PC-3 (cell line): ENCODE data around the gene IRAG1. TPM values are rescaled to one million over a fixed set of nuclear protein-coding genes. Genes with fewer than 3 reads are reported as not detected.

ENCODE experiments used
- ATAC-seq: fragments of 200-7000 bp; cut with Tn5 transposase; 2 replicates; pipeline ENCODE4 v1.9.1; 2020; ENCODE audit warnings: mild to moderate bottlenecking, moderate library complexity
- BruUV-seq: library from RNA; stranded (reverse); fragments of 400-500 nt; replicated peaks from 2 replicates; lab custom pipeline; 2021; lab: Mats Ljungman, UMichigan
- CTCF ChIA-PET: fragments of 300-600 bp; sonication (Branson Sonifier 250); formaldehyde crosslinking; loops from one replicate; lab custom pipeline; 2022; ENCODE audit warnings: antibody characterized with exemption; lab: Charles Lee
- POLR2A ChIA-PET: fragments of 300-600 bp; sonication (Branson Sonifier 250); formaldehyde crosslinking; loops from one replicate; lab custom pipeline; 2022; ENCODE audit warnings: antibody characterized with exemption; ENCODE audit not compliant: unreplicated experiment; lab: Charles Lee
- DNase-seq: peaks from one replicate; pipeline ENCODE4 v3.0.0-alpha.2; 2015
- H2AFZ ChIP-seq: fragments of 300-600 bp; sonication (generic); 2 replicates; pipeline ENCODE4 v1.6.0; 2016; ENCODE audit warnings: antibody characterized with exemption, low read length
- H3F3A ChIP-seq: fragments of 300-600 bp; sonication (generic); one replicate; pipeline ENCODE4 v1.6.0; 2017; ENCODE audit warnings: antibody characterized with exemption, low read length, control low read depth, mild to moderate bottlenecking; ENCODE audit not compliant: unreplicated experiment
- H3K27ac ChIP-seq: fragments of 300-600 bp; sonication (generic); 2 replicates; pipeline ENCODE4 v1.5.1; 2016; ENCODE audit warnings: mild to moderate bottlenecking, low read length
- H3K27me3 ChIP-seq: fragments of 300-600 bp; sonication (generic); 2 replicates; pipeline ENCODE4 v1.6.1; 2016; ENCODE audit warnings: low read length, mixed read lengths
- H3K36me3 ChIP-seq: fragments of 300-600 bp; sonication (generic); 2 replicates; pipeline ENCODE4 v1.6.1; 2016; ENCODE audit warnings: low read depth, mixed run types, low read length, mixed read lengths
- H3K4me1 ChIP-seq: fragments of 300-600 bp; sonication (generic); 2 replicates; pipeline ENCODE4 v1.5.1; 2016; ENCODE audit warnings: low read length; ENCODE audit not compliant: insufficient read depth
- H3K4me2 ChIP-seq: fragments of 300-600 bp; sonication (generic); 2 replicates; pipeline ENCODE4 v1.6.0; 2016; ENCODE audit warnings: low read length
- H3K4me3 ChIP-seq: fragments of 300-600 bp; sonication (generic); 2 replicates; pipeline ENCODE4 v1.5.1; 2016; ENCODE audit warnings: mild to moderate bottlenecking, low read length, mixed read lengths
- H3K79me2 ChIP-seq: fragments of 300-600 bp; sonication (generic); 2 replicates; pipeline ENCODE4 v1.6.1; 2017; ENCODE audit warnings: low read length, mixed read lengths
- H3K9ac ChIP-seq: fragments of 300-600 bp; sonication (generic); 2 replicates; pipeline ENCODE4 v1.6.0; 2016; ENCODE audit warnings: mild to moderate bottlenecking, low read length
- H3K9me2 ChIP-seq: fragments of 300-600 bp; sonication (generic); replicated peaks from 2 replicates; pipeline ENCODE4 v1.6.1; 2016; ENCODE audit warnings: mixed run types, low read length, mixed read lengths
- H3K9me3 ChIP-seq: fragments of 300-600 bp; sonication (generic); 2 replicates; pipeline ENCODE4 v1.6.1; 2016; ENCODE audit warnings: low read length, mixed read lengths
- H4K20me1 ChIP-seq: fragments of 300-600 bp; sonication (generic); 2 replicates; pipeline ENCODE4 v1.6.1; 2016; ENCODE audit warnings: low read length, mixed read lengths
- EZH2 ChIP-seq: fragments of 300-600 bp; sonication (generic); IDR thresholded peaks from one replicate; pipeline ENCODE4 v1.6.1; 2017; ENCODE audit warnings: antibody characterized with exemption, mild to moderate bottlenecking, low read length; ENCODE audit not compliant: unreplicated experiment
- EZH2phosphoT487 ChIP-seq: fragments of 300-600 bp; sonication (generic); IDR thresholded peaks from 2 replicates; pipeline ENCODE4 v1.6.1; 2018; ENCODE audit warnings: mild to moderate bottlenecking, antibody characterized with exemption, low read length, borderline replicate concordance
- intact Hi-C: fragments of 100-400 bp; cut with micrococcal nuclease; formaldehyde crosslinking; loops from 2 replicates; pipeline ENCODE4 v1.9.0; 2023
- total RNA-seq: library from RNA; depleted of rRNA; stranded (reverse); fragments of >200 nt; gene quantifications from 2 replicates; pipeline ENCODE4 v1.2.3, GENCODE V29; 2014
- TF ChIP-seq, protein P1 (sequence below): fragments of 300-600 bp; sonication (generic); conservative IDR thresholded peaks from 2 replicates; pipeline ENCODE4 v1.5.1; 2017; ENCODE audit warnings: antibody characterized with exemption, low read depth, mild to moderate bottlenecking, low read length

The IRAG1 gene
- total RNA-seq, 1 experiment from 2014 or later = not detected

DNA sequence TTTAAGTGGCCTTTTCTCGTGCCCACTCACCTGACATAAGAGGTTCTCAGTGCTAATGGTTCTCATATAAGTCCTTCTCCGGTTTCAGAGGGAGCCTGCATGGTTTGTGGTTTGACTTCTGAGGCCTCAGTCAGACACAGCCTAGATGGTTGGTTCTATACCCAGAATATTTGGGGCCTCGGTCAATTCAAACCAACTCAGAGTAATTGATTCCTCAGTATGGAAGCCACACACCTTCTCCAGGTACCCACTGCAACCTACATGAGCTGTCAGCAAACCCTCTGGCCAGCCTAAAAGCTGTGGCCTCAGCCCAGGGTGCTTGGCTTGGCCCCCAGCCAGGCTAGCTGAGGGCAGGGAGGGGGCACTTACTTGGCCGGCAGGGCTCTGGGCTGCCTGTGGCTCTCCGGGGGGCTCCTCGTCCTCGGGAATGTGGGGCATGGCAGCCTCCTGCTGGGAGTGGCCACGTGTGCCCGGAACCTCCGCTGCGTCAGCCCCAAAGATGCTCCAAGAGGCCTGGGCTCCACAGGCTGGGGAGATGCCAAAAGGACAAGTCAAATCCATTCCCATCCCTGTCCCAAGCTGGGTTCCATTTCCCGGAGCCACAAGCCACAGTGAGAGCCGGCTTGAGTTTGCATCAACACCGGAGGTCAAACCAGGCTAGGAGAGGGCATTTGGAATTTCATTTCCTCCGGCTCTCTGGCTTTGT, 41.7 kb downstream of the IRAG1 start:
- Histone ChIP-seq H3K9me2 (no peaks in the 10 kb centered on the region), H3K9me3 (no peaks in the 10 kb centered on the region), H3K27me3 (no peaks in the 10 kb centered on the region), H3K4me3 (no peak overlapping the region), H4K20me1 (no peaks in the 10 kb centered on the region), H3K36me3 (no peaks in the 10 kb centered on the region; the same call in 1 of the 2 replicates), H3K27ac (no peak overlapping the region), H3K79me2 (no peaks in the 10 kb centered on the region), H3K9ac (no peak overlapping the region), H3F3A (no peaks in the 10 kb centered on the region), H3K4me1 (peaks cover 18% of the 10 kb centered on the region), H3K4me2 (no peak overlapping the region), H2AFZ (no peak overlapping the region)
- intact Hi-C loops = loop anchor here (5.0 kb wide), 1 partner anchor 90 kb away; no protein-coding TSS in a partner anchor
- POLR2A ChIA-PET = no interaction called here
- DNase-seq = no peak
- no TSS peak for BruUV-seq
- CTCF ChIA-PET = interaction anchor here (0.6 kb wide), 1 partner anchor 59 kb away, joined by 3 read pairs; no protein-coding TSS in a partner anchor
- TF ChIP-seq, protein P1, sequence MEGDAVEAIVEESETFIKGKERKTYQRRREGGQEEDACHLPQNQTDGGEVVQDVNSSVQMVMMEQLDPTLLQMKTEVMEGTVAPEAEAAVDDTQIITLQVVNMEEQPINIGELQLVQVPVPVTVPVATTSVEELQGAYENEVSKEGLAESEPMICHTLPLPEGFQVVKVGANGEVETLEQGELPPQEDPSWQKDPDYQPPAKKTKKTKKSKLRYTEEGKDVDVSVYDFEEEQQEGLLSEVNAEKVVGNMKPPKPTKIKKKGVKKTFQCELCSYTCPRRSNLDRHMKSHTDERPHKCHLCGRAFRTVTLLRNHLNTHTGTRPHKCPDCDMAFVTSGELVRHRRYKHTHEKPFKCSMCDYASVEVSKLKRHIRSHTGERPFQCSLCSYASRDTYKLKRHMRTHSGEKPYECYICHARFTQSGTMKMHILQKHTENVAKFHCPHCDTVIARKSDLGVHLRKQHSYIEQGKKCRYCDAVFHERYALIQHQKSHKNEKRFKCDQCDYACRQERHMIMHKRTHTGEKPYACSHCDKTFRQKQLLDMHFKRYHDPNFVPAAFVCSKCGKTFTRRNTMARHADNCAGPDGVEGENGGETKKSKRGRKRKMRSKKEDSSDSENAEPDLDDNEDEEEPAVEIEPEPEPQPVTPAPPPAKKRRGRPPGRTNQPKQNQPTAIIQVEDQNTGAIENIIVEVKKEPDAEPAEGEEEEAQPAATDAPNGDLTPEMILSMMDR = no peak
- TF ChIP-seq EZH2phosphoT487 = no peak
- TF ChIP-seq EZH2 = no peak
- ATAC-seq = no peak

GRCh38 chr11:10650630-10651029, 42.9 kb downstream of the IRAG1 start:
- no peak overlapping the region for H3K27ac ChIP-seq
- no peak overlapping the region for H3K9ac ChIP-seq
- POLR2A ChIA-PET = no interaction called here

More at GRCh38 chr11:10650630-10651029, 42.9 kb downstream of the IRAG1 start:
- no peak for TF ChIP-seq EZH2phosphoT487
- TF ChIP-seq, protein P1 = no peak
- no peak for TF ChIP-seq EZH2
- Histone ChIP-seq H2AFZ (no peak overlapping the region), H3K9me3 (no peaks in the 10 kb centered on the region), H3K79me2 (no peaks in the 10 kb centered on the region), H3K4me3 (no peak overlapping the region), H3K27me3 (no peaks in the 10 kb centered on the region), H3F3A (no peaks in the 10 kb centered on the region), H3K9me2 (no peaks in the 10 kb centered on the region), H3K4me1 (peaks cover 18% of the 10 kb centered on the region), H3K4me2 (no peak overlapping the region), H3K36me3 (no peaks in the 10 kb centered on the region; the same call in 1 of the 2 replicates), H4K20me1 (no peaks in the 10 kb centered on the region)
- DNase-seq = no peak
- intact Hi-C loops = loop anchor here (5.0 kb wide), 1 partner anchor 88 kb away; no protein-coding TSS in a partner anchor
- CTCF ChIA-PET = interaction anchor here (0.6 kb wide), 1 partner anchor 341 kb away, joined by 3 read pairs; no protein-coding TSS in a partner anchor
- no peak for ATAC-seq
- BruUV-seq = no TSS peak
